Jurkat, Clone E6-1 (cell line): Measurements from ENCODE around the gene GSG1L.

Experiments
- DNase-seq: peaks from one replicate; pipeline ENCODE4 v3.0.0-alpha.2; 2011; ENCODE audit warnings: low read depth, low spot score
- H3K4me3 ChIP-seq: 2 replicates; pipeline ENCODE4 v1.5.1; 2011; ENCODE audit warnings: mild to moderate bottlenecking, low read length, control low read depth, moderate library complexity

Gene GSG1L

GRCh38 chr16:28093385-28093725 is 29.8 kb upstream of the GSG1L start:
- no peak overlapping the region for H3K4me3 ChIP-seq
- no peak for DNase-seq

GRCh38 chr16:28092721-28093384 is 29.3 kb upstream of the GSG1L start:
- DNase-seq: no peak
- no peak overlapping the region for H3K4me3 ChIP-seq

- no peak overlapping the region for H3K4me3 ChIP-seq
- no peak for DNase-seq
Measured at GRCh38 chr16:28091656-28092055, 28.1 kb upstream of the GSG1L start.

GRCh38 chr16:28090646-28091377 is 27.3 kb upstream of the GSG1L start:
- no peak overlapping the region for H3K4me3 ChIP-seq
- no peak for DNase-seq

- no peak overlapping the region for H3K4me3 ChIP-seq
- DNase-seq: no peak
Measured at GRCh38 chr16:28089992-28090365, 26.5 kb upstream of the GSG1L start.

GRCh38 chr16:28089205-28089991 is 25.9 kb upstream of the GSG1L start:
- DNase-seq: no peak
- H3K4me3 ChIP-seq: no peak overlapping the region

- H3K4me3 ChIP-seq: no peak overlapping the region
- DNase-seq: no peak
Measured at GRCh38 chr16:28087675-28088300, 24.3 kb upstream of the GSG1L start.

GRCh38 chr16:28087140-28087660 is 23.7 kb upstream of the GSG1L start:
- DNase-seq: no peak
- no peak overlapping the region for H3K4me3 ChIP-seq

- no peak for DNase-seq
Measured at GRCh38 chr16:28086186-28087139, 22.9 kb upstream of the GSG1L start.

GRCh38 chr16:28085389-28086171 is 22.1 kb upstream of the GSG1L start:
- H3K4me3 ChIP-seq: no peak overlapping the region
- no peak for DNase-seq

More at GRCh38 chr16:28086186-28087139, 22.9 kb upstream of the GSG1L start:
- no peak overlapping the region for H3K4me3 ChIP-seq

- H3K4me3 ChIP-seq: no peak overlapping the region
Measured at GRCh38 chr16:28084209-28084608, 20.7 kb upstream of the GSG1L start.

GRCh38 chr16:28082624-28083023 is 19.1 kb upstream of the GSG1L start:
- DNase-seq: no peak
- no peak overlapping the region for H3K4me3 ChIP-seq

More at GRCh38 chr16:28084209-28084608, 20.7 kb upstream of the GSG1L start:
- DNase-seq: no peak

GRCh38 chr16:28081391-28081968 is 18.0 kb upstream of the GSG1L start:
- DNase-seq: no peak
- H3K4me3 ChIP-seq: no peak overlapping the region

- DNase-seq: no peak
- no peak overlapping the region for H3K4me3 ChIP-seq
Measured at GRCh38 chr16:28078261-28078660, 14.7 kb upstream of the GSG1L start.

GRCh38 chr16:28073836-28074235 is 10.3 kb upstream of the GSG1L start:
- H3K4me3 ChIP-seq: no peak overlapping the region
- DNase-seq: no peak

- DNase-seq: no peak
- H3K4me3 ChIP-seq: no peak overlapping the region
Measured at GRCh38 chr16:28072087-28072486, 8.6 kb upstream of the GSG1L start.

GRCh38 chr16:28069971-28070794 is 6.7 kb upstream of the GSG1L start:
- no peak for DNase-seq
- H3K4me3 ChIP-seq: no peak overlapping the region
